Measurements from ENCODE around the gene MSL1. TPM values are rescaled to one million over a fixed set of nuclear protein-coding genes. Genes with fewer than 3 reads are reported as not detected.
A peak's percentile ranks its signal among the peaks of the same experiment; 100 is the strongest.

The MSL1 gene
- 68.0 and 74.2 TPM in 2 replicates for total RNA-seq (2014; rRNA removed; shearing (Covaris generic))
- polyA plus RNA-seq (2014; cell fraction: nucleus; rRNA removed), result 99.9 and 108 TPM in 2 replicates

- peak; percentile 77 for DNase-seq (ENCODE audit: extremely low read depth, low read depth)
These were observed at the start of gene MSL1 for GRCh38 chr17:40121181-40122135. TSS of gene MSL1 (plus strand) at chr17:40121971. CDS start at chr17:40122613, 642 bp downstream.

DNA sequence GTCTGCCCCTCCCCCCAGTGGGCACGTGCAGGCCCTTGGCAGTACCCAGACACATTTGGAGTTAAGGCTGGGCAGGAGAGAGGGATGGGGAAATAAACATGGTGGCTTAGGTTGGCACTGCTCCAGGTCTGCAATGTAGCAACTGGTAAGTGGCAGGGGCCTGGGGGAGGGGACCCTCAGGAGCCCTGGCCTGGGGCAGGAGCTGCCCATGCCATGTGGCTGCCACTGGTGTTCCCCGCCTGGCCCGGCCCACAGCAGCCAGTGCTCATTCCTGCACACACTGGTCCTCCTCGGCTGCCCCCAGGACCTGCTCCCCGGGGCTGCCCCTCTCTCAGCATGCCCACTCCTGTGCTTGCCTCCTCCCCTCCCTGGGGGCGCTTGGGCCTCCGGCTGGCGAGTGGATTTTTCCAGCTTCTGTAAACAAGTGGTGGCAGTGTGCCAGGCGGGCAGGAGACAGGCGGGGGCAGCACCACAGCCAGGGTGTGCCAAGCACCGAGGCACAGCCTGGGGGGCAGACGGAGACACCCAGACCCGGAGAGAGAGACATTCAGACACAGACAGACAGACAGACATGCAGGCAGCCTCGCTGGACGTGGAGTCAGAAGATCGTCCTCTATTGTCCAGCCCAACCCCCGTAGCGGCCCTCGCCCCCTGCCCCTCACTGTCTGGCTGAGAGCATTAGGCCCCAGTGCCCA is 49.6 kb upstream of the MSL1 start:
- peak; percentile 26 for DNase-seq (ENCODE audit: extremely low read depth, low read depth)

- no peak for DNase-seq (ENCODE audit: extremely low read depth, low read depth)
These were observed 48.9 kb upstream of the MSL1 start for GRCh38 chr17:40072735-40073346.

DNA sequence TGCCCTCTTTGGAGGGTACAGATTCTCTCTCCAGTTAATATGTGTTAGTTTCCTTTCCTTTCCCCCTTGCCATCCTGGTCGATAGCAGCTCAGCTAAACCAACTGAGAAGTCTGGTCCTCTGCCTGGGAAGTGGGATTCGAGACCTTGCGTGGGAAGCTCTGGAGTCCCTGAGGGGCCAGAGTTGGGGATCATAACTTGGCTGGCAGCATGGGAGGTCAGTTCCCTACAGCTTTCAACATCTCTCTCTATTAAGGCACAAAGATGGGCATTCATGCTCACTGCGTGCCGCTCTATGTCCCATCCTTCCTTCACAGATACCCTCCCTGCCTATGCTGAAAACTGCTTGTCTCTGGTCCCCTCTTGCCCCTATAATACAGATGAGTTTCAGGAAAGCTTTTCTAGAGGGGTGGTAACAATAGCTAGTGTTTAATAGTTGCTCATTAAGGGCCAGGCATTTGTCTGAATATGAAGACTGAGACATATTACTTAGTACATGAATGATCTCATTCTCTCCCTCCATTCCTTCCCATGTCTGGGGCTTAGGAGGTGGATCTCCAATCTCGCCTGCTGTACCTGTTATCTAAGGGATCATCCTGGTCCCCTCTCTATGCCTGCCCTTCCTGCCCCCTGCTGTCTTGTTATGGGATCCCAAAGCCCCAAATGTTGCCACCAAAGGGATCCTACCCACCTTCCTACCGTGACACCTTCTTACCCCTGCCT is 48.2 kb upstream of the MSL1 start:
- DNase-seq (ENCODE audit: extremely low read depth, low read depth), result no peak

DNA sequence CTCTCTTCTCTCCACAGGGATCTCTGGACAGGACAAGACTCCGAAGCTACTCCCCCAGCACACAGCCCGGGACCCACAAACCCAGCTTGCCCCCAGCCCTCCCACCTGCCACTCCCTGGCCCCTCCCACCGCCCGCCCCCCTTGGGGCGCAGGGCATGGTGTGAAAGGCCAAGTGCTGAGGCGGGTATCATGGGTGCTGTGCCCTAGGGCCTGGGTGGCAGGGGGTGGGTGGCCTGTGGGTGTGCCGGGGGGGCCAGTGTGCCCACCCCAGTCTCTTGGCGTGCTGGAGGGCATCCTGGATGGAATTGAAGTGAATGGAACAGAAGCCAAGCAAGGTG is 47.6 kb upstream of the MSL1 start:
- DNase-seq (ENCODE audit: extremely low read depth, low read depth), result no peak

- no peak for DNase-seq (ENCODE audit: extremely low read depth, low read depth)
These were observed 46.9 kb upstream of the MSL1 start for GRCh38 chr17:40074871-40075200.

DNA sequence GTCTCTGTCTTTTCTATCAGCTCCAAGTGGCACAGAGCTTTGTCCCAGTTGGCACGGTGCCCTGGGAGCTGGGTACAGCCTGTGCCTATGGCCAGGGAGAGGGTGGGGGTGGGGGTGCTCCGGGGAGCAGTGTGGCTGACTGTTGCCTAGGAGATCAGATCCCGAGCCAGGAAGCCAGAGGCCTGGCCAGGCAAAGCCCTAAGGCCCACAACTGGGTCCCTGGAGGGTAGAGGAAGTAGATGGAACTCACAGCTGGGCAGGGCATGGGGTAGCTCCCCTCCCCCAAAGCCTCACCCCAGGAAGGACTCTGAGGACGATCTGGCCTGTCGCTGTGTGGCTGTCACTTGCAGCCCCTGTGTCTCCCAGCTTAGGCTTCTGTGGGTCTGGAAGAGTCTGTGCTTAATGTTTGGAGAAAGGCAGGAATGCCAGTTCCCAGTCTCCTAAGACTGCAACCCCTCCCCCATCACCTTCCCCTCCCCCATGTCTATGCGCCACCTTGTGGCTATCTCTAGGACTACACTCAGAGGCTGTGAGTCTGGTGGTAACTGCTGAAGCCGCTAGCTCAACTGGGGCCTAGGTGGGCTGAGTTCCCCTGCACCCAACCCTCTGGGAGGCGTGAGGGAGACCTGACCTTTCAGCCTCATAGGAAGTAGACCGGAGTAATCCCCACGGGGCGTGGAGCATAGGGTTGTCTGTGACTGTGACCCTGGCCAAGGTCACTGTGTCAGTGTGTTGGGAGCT is 46.4 kb upstream of the MSL1 start:
- no peak for DNase-seq (ENCODE audit: extremely low read depth, low read depth)

DNA sequence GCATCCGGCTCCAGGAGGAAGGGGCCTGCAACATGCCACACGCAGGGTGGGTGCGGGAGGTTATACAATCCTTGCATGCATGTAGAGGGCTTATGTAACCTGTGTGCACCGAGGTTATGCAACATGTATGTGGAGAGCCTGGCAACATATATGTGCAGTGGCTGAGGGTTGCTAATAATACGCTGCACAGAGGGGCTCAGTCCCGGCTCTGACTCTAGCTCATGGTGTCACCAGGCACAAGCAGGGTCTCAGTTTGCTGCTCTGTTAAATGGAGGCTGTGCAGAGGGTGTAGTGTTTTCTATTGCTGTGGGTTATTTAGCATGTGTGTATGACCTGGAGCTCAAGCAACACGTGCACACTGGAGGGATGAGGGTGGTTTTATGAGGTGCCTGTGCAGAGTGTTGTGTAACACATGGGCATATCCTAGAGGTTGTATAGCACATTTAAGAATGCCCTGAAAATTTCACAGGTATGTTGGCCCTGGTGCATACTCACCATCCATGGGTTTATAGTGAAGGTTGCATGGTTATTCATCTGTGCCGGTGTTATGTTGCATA is 45.8 kb upstream of the MSL1 start:
- no peak for DNase-seq (ENCODE audit: extremely low read depth, low read depth)

- DNase-seq (ENCODE audit: extremely low read depth, low read depth), result no peak
These were observed 45.2 kb upstream of the MSL1 start for GRCh38 chr17:40076591-40076990.

DNA sequence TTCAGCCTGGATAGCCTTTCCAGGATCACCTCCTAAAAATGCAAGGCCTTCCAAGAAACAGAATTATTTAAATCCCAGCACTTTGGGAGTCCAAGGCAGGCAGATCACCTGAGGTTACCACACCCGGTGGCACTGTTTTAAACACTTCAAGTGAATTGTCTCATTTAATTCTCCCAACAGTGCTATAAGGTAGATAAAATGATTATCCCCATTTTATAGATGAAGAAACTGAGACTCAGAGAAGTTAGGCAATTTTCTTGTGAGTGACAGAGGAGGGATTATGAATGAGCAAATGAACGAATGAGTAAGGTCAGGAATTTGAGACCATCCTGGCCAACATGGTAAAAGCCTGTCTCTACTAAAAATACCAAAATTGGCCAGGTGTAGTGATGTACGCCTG is 42.2 kb upstream of the MSL1 start:
- DNase-seq (ENCODE audit: extremely low read depth, low read depth), result no peak

- no peak for DNase-seq (ENCODE audit: extremely low read depth, low read depth)
These were observed 37.3 kb upstream of the MSL1 start for GRCh38 chr17:40084477-40084876.

- no peak for DNase-seq (ENCODE audit: extremely low read depth, low read depth)
These were observed 35.4 kb upstream of the MSL1 start for GRCh38 chr17:40086150-40087044.

- no peak for DNase-seq (ENCODE audit: extremely low read depth, low read depth)
These were observed 34.5 kb upstream of the MSL1 start for GRCh38 chr17:40087049-40087794.

DNA sequence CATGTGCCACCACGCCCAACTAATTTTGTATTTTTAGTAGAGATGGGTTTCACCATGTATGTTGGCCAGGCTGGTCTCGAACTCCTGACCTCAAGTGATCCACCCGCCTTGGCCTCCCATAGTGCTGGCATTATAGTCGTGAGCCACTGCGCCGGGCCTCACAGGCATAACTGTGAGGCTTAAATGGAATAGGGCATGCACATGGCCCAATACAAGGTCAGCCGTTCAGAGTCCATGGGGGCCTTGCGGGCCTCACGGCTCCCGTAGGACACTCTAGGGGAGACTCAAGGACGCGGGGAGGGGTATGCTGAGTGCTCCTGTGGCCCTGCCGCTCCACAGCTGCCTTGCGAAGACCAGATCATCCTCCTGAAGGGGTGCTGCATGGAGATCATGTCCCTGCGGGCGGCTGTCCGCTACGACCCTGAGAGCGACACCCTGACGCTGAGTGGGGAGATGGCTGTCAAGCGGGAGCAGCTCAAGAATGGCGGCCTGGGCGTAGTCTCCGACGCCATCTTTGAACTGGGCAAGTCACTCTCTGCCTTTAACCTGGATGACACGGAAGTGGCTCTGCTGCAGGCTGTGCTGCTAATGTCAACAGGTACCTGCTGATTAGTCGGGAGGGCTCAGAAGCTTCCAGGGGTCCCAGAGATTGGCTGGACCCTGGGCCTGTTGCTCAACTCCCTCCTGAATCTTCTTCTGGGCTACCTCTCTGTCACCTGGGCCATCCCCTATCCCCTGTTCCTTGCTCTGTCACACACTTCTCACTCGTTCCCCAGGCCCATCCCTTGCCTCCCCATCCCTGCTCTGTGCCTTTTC is 33.7 kb upstream of the MSL1 start:
- DNase-seq (ENCODE audit: extremely low read depth, low read depth), result no peak

DNA sequence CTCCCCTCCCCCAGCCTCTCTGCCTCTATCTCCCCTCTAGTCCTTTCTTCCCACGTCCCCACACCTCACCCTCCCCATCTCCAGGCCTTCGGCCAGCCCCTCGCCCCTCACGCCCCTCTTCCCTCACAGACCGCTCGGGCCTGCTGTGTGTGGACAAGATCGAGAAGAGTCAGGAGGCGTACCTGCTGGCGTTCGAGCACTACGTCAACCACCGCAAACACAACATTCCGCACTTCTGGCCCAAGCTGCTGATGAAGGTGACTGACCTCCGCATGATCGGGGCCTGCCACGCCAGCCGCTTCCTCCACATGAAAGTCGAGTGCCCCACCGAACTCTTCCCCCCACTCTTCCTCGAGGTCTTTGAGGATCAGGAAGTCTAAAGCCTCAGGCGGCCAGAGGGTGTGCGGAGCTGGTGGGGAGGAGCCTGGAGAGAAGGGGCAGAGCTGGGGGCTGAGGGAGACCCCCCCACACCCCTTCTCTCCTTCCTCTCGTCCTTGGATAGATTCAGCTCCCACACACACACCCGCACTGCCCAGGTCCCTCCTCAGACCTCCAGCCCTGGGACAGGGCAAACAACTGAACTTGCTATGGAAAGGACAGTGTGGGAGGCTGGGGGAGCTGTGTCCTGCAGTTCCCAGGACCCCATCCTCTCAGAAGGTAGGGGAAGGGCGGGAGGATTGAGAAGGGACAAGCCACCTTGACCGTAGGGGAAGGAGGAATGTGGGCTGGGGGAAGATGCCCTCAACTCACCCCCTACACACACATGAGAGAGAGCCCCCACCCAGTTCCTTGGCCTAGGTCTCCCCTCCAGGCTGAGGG is 32.5 kb upstream of the MSL1 start:
- DNase-seq (ENCODE audit: extremely low read depth, low read depth), result no peak

All from NCI-H460 (cell line).